ENCODE data around the gene RTN4IP1. TPM values are rescaled to one million over a fixed set of nuclear protein-coding genes. Genes with fewer than 3 reads are reported as not detected.

RTN4IP1 gene
- total RNA-seq, 1 experiment from 2014 or later = 7.3 TPM

DNA sequence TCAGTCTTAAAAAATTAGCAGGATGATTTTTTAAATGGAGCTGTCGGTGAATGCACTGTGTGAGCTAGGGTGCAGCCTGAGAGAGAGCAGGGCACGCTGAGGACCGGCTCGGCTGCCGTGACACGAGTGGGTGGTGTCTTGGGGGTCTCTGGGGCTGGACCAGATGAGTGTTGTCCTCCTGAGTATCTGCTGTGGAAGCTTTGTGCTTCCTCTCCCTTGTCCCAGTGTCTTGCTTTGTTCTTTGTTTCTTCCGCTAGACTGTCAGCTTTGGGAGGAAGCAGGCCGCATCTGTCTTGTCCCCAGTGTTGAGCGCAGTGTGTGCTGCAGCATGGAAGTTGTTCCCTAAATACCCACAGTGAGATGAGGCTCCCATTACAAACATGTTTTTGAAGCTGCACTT, 89.4 kb downstream of the RTN4IP1 start:
- ATAC-seq (no peak), DNase-seq (no peak)
- no TSS peak for BruUV-seq (replicated peaks)
- peaks cover 16% of the 10 kb centered on the region for H3K36me3 ChIP-seq (ENCODE audit: low read depth, low read length)
- H3K27me3 ChIP-seq (ENCODE audit: low read length) = no peaks in the 10 kb centered on the region
- H3K4me1 ChIP-seq (ENCODE audit: insufficient read depth, low read length) = 0 out of 2 replicates have a peak, but pooled peaks cover 2% of the 10 kb centered on the region
- H3K9me2 ChIP-seq (replicated peaks; ENCODE audit: low read length) = no peaks in the 10 kb centered on the region
- H3K9ac ChIP-seq (ENCODE audit: low read length) = no peak overlapping the region
- TF ChIP-seq, protein P1, sequence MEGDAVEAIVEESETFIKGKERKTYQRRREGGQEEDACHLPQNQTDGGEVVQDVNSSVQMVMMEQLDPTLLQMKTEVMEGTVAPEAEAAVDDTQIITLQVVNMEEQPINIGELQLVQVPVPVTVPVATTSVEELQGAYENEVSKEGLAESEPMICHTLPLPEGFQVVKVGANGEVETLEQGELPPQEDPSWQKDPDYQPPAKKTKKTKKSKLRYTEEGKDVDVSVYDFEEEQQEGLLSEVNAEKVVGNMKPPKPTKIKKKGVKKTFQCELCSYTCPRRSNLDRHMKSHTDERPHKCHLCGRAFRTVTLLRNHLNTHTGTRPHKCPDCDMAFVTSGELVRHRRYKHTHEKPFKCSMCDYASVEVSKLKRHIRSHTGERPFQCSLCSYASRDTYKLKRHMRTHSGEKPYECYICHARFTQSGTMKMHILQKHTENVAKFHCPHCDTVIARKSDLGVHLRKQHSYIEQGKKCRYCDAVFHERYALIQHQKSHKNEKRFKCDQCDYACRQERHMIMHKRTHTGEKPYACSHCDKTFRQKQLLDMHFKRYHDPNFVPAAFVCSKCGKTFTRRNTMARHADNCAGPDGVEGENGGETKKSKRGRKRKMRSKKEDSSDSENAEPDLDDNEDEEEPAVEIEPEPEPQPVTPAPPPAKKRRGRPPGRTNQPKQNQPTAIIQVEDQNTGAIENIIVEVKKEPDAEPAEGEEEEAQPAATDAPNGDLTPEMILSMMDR (conservative IDR thresholded peaks at IDR 0.05; ENCODE audit: low read depth, low read length) = no peak
- TF ChIP-seq EZH2 (IDR thresholded peaks at IDR 0.05; ENCODE audit: low read length, unreplicated experiment) (no peak), EZH2phosphoT487 (IDR thresholded peaks at IDR 0.05; ENCODE audit: borderline replicate concordance, low read length) (no peak)
- CTCF ChIA-PET = no interaction called here
- H2AFZ ChIP-seq (ENCODE audit: low read length) = no peak overlapping the region
- H3F3A ChIP-seq (ENCODE audit: low read length, unreplicated experiment) = no peaks in the 10 kb centered on the region
- no peak overlapping the region for H3K27ac ChIP-seq (ENCODE audit: low read length)
- H3K9me3 ChIP-seq (ENCODE audit: low read length) = no peaks in the 10 kb centered on the region
- H4K20me1 ChIP-seq (ENCODE audit: low read length) = no peaks in the 10 kb centered on the region
- POLR2A ChIA-PET (ENCODE audit: unreplicated experiment) = no interaction called here
- H3K4me2 ChIP-seq (ENCODE audit: low read length) = no peak overlapping the region
- H3K79me2 ChIP-seq (ENCODE audit: low read length) = no peaks in the 10 kb centered on the region
- intact Hi-C loops (cut with micrococcal nuclease) = no loop called here
- H3K4me3 ChIP-seq (ENCODE audit: low read length) = no peak overlapping the region

DNA sequence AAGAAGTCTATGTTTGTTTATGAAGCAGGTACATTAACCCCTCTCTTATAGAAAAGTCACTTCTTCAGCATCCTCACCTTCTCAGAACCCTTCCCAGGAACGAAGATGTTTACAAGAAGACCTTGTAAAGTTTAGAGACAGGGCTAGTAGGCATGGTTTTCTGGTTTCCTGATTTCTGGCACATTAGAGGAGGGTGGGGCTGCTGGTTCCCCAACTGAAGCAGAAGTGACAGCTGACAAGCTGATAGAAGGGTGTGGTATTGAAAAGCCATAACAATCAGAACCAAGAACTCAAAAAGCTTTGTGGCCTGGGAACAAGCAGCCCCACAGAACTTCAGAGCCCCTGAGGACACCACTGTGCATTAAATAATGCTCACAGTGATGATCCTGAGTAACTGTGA, 91.2 kb downstream of the RTN4IP1 start:
- H3K9me2 ChIP-seq (replicated peaks; ENCODE audit: low read length) = no peaks in the 10 kb centered on the region
- intact Hi-C loops (cut with micrococcal nuclease) = no loop called here
- TF ChIP-seq EZH2phosphoT487 (IDR thresholded peaks at IDR 0.05; ENCODE audit: borderline replicate concordance, low read length) = no peak
- no peak for TF ChIP-seq EZH2 (IDR thresholded peaks at IDR 0.05; ENCODE audit: low read length, unreplicated experiment)
- TF ChIP-seq, protein P1 (conservative IDR thresholded peaks at IDR 0.05; ENCODE audit: low read depth, low read length) = no peak
- BruUV-seq (replicated peaks) = no TSS peak
- H3K9me3 ChIP-seq (ENCODE audit: low read length) = no peaks in the 10 kb centered on the region
- H3K27me3 ChIP-seq (ENCODE audit: low read length) = no peaks in the 10 kb centered on the region
- no peak overlapping the region for H2AFZ ChIP-seq (ENCODE audit: low read length)
- ATAC-seq (no peak), DNase-seq (no peak)
- ChIA-PET POLR2A (ENCODE audit: unreplicated experiment) (no interaction called here), CTCF (no interaction called here)
- H4K20me1 ChIP-seq (ENCODE audit: low read length) = no peaks in the 10 kb centered on the region
- no peaks in the 10 kb centered on the region for H3F3A ChIP-seq (ENCODE audit: low read length, unreplicated experiment)
- H3K9ac ChIP-seq (ENCODE audit: low read length) = no peak overlapping the region
- peaks cover under 1% of the 10 kb centered on the region; the same call in 1 of the 2 replicates for H3K36me3 ChIP-seq (ENCODE audit: low read depth, low read length)
- no peaks in the 10 kb centered on the region for H3K79me2 ChIP-seq (ENCODE audit: low read length)
- no peaks in the 10 kb centered on the region for H3K4me1 ChIP-seq (ENCODE audit: insufficient read depth, low read length)
- no peak overlapping the region for H3K4me2 ChIP-seq (ENCODE audit: low read length)
- no peak overlapping the region for H3K4me3 ChIP-seq (ENCODE audit: low read length)
- no peak overlapping the region for H3K27ac ChIP-seq (ENCODE audit: low read length)

DNA sequence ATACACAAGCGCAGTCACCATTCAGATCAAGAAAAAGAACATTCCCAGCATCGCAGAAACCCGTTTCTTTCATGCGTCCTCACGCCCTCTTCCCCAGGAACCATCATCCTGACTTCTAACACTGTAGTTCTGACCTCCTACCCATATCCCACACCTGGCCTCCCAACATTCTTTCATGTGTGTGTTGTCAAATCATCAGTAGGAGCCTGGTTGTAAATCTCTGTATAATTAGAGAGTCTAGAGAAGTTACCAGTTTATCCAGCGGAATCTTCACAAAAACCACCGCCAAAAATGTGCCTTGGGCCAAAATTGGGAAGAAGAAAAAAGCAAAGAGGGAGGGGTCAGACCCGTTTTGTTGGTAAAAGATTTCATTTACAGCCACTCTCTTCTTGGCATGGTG, 91.6 kb downstream of the RTN4IP1 start:
- ATAC-seq = no peak

More for the DNA sequence above, 91.6 kb downstream of the RTN4IP1 start:
- H3K4me2 ChIP-seq (ENCODE audit: low read length) = no peak overlapping the region
- POLR2A ChIA-PET (ENCODE audit: unreplicated experiment) = no interaction called here
- no peaks in the 10 kb centered on the region for H3K9me3 ChIP-seq (ENCODE audit: low read length)
- no peak overlapping the region for H3K4me3 ChIP-seq (ENCODE audit: low read length)
- no peaks in the 10 kb centered on the region; the same call in 1 of the 2 replicates for H3K36me3 ChIP-seq (ENCODE audit: low read depth, low read length)
- TF ChIP-seq, protein P1 (conservative IDR thresholded peaks at IDR 0.05; ENCODE audit: low read depth, low read length) = no peak
- no peak for TF ChIP-seq EZH2 (IDR thresholded peaks at IDR 0.05; ENCODE audit: low read length, unreplicated experiment)
- no peak for TF ChIP-seq EZH2phosphoT487 (IDR thresholded peaks at IDR 0.05; ENCODE audit: borderline replicate concordance, low read length)
- H3K4me1 ChIP-seq (ENCODE audit: insufficient read depth, low read length) = no peaks in the 10 kb centered on the region
- no peak overlapping the region for H3K9ac ChIP-seq (ENCODE audit: low read length)
- no peaks in the 10 kb centered on the region for H3K27me3 ChIP-seq (ENCODE audit: low read length)
- CTCF ChIA-PET = no interaction called here
- H3K79me2 ChIP-seq (ENCODE audit: low read length) = no peaks in the 10 kb centered on the region
- BruUV-seq (replicated peaks) = no TSS peak
- no peaks in the 10 kb centered on the region for H3K9me2 ChIP-seq (replicated peaks; ENCODE audit: low read length)
- no peak for DNase-seq
- no peaks in the 10 kb centered on the region for H4K20me1 ChIP-seq (ENCODE audit: low read length)
- intact Hi-C loops (cut with micrococcal nuclease) = no loop called here
- no peaks in the 10 kb centered on the region for H3F3A ChIP-seq (ENCODE audit: low read length, unreplicated experiment)
- H2AFZ ChIP-seq (ENCODE audit: low read length) = no peak overlapping the region
- no peak overlapping the region for H3K27ac ChIP-seq (ENCODE audit: low read length)

Data from PC-3 (cell line).